ENCODE results near the gene OR13C8.

The OR13C8 gene

GRCh38 chr9:104611213-104611612 is 42.2 kb downstream of the OR13C8 start:
- no peak for DNase-seq (ENCODE audit: low read depth in 2 of 2)

GRCh38 chr9:104617418-104617817 is 48.5 kb downstream of the OR13C8 start:
- DNase-seq (ENCODE audit: low read depth in 2 of 2): no peak

DNA sequence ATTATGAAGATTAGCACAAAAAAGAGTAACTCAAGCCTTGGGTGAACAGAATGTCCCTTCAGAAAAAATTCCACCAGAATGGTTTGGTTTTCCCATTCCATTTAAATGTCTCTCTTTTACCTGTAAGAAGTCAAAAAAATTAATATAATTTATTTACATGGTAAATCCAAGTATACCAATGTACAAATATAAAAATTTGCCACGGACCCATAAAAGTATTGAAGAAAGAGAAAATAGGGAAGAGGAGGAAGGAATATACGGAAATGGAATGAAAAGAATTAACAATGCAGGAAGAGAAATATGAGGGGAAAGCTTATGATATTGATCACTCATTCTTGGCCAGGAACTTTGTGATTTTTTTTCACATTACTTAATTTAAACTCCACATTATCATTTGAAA is 49.1 kb downstream of the OR13C8 start, which contains the start of gene OR13C9:
Gene OR13C9 (minus strand): TSS at position 101 of the 400 bp plus-strand sequence. CDS start 0 bp downstream, at position 101.
- DNase-seq (ENCODE audit: low read depth in 2 of 2): no peak

Data from stimulated activated CD4-positive, alpha-beta T cell treated with anti-CD3 and anti-CD28 coated beads, Interleukin-15, amount 100 ng/mL, for 48 hours (primary cell).